H1 (cell line): ENCODE measurements around the gene ABHD6. TPM values are rescaled to one million over a fixed set of nuclear protein-coding genes. Genes with fewer than 3 reads are reported as not detected.

Source experiments
- CTCF ChIA-PET: fragments of 300-600 bp; sonication (Branson Sonifier 250); formaldehyde crosslinking; loops from one replicate; lab custom pipeline; 2021; ENCODE audit not compliant: partially characterized antibody; lab: Charles Lee
- POLR2A ChIA-PET: fragments of 300-600 bp; sonication (Branson Sonifier 250); formaldehyde crosslinking; loops from one replicate; lab custom pipeline; 2021; ENCODE audit warnings: inconsistent platforms; ENCODE audit not compliant: partially characterized antibody; lab: Charles Lee
- DNase-seq, 2 experiments: peaks; one replicate each; pipeline versions ENCODE4 v3.0.0 to v3.0.0-alpha.2; 2010 to 2022; ENCODE audit warnings: low spot score in 2 of 2, low read depth in 1 of 2, mixed read lengths in 1 of 2
- FAIRE-seq: peaks from 2 replicates; lab custom pipeline; 2011; peaks lifted over from hg19 to GRCh38; lab: Jason Lieb, UNC
- H2AFZ ChIP-seq: 2 replicates; pipeline ENCODE4 v1.8.1; 2012; ENCODE audit warnings: low read length, inconsistent platforms
- H2AK5ac ChIP-seq: 2 replicates; pipeline ENCODE4 v1.6.1; 2013; ENCODE audit warnings: low read depth, low read length
- H2BK120ac ChIP-seq: replicated peaks from 2 replicates; pipeline ENCODE3; 2013; ENCODE audit warnings: low read depth, low read length, inconsistent platforms
- H2BK12ac ChIP-seq: 2 replicates; pipeline ENCODE4 v1.6.1; 2013; ENCODE audit warnings: low read depth, low read length
- H2BK15ac ChIP-seq: 2 replicates; pipeline ENCODE4 v1.6.1; 2013; ENCODE audit warnings: low read length
- H2BK20ac ChIP-seq: 2 replicates; pipeline ENCODE4 v1.6.1; 2013; ENCODE audit warnings: low read length
- H2BK5ac ChIP-seq: 2 replicates; pipeline ENCODE4 v1.6.1; 2013; ENCODE audit warnings: low read depth, low read length
- H3K14ac ChIP-seq: 2 replicates; pipeline ENCODE4 v1.6.1; 2013; ENCODE audit warnings: inconsistent platforms; ENCODE audit not compliant: insufficient read length
- H3K18ac ChIP-seq: 2 replicates; pipeline ENCODE4 v1.6.1; 2013; ENCODE audit warnings: low read length; ENCODE audit errors: extremely low read depth
- H3K23ac ChIP-seq: 2 replicates; pipeline ENCODE4 v1.6.1; 2013; ENCODE audit warnings: inconsistent platforms; ENCODE audit not compliant: insufficient read length
- H3K23me2 ChIP-seq: 2 replicates; pipeline ENCODE4 v1.6.1; 2013; ENCODE audit warnings: low read depth, low read length
- H3K27ac ChIP-seq: 2 replicates; pipeline ENCODE4 v1.6.1; 2011; ENCODE audit warnings: low read depth, low read length, inconsistent platforms
- H3K27me3 ChIP-seq, 4 experiments: replicated peaks in 1 of 4; 1 replicate in 1 of 4; 2 replicates in 3 of 4; pipeline versions ENCODE4 v1.6.1 to v1.8.1; 2011 to 2013; ENCODE audit warnings: low read length in 3 of 4, mild to moderate bottlenecking in 3 of 4, inconsistent platforms in 2 of 4, mixed read lengths in 2 of 4, moderate library complexity in 1 of 4; ENCODE audit not compliant: control insufficient read depth in 3 of 4, insufficient read depth in 3 of 4; ENCODE audit errors: extremely low read depth in 1 of 4
- H3K36me3 ChIP-seq, 4 experiments: 2 replicates each; pipeline versions ENCODE4 v1.6.1 to v1.8.1; 2011 to 2013; ENCODE audit warnings: mild to moderate bottlenecking in 4 of 4, low read length in 3 of 4, moderate library complexity in 2 of 4, control low read depth in 1 of 4, inconsistent platforms in 1 of 4; ENCODE audit not compliant: insufficient read depth in 4 of 4, control insufficient read depth in 2 of 4
- H3K4ac ChIP-seq: replicated peaks from 2 replicates; pipeline ENCODE3; 2013; ENCODE audit warnings: low read length, low read depth, mixed read lengths, inconsistent platforms; ENCODE audit not compliant: insufficient read length
- H3K4me1 ChIP-seq, 4 experiments: replicated peaks in 1 of 4; 1 replicate in 1 of 4; 2 replicates in 3 of 4; pipeline versions ENCODE4 v1.6.1 to v1.8.1; 2011 to 2013; ENCODE audit warnings: low read length in 3 of 4, inconsistent platforms in 2 of 4, mixed read lengths in 1 of 4; ENCODE audit not compliant: insufficient read depth in 4 of 4, control insufficient read depth in 3 of 4
- H3K4me2 ChIP-seq, 2 experiments: 2 replicates each; pipeline versions ENCODE4 v1.6.1 to v1.8.1; 2011 to 2013; ENCODE audit warnings: low read depth in 2 of 2, low read length in 2 of 2, control low read depth in 1 of 2, inconsistent platforms in 1 of 2, mild to moderate bottlenecking in 1 of 2; ENCODE audit not compliant: insufficient read depth in 1 of 2
- H3K4me3 ChIP-seq, 4 experiments: fragments of 200-600, 300-600 bp in 1 of 4; sonication (generic), shearing (Covaris generic), sonication (Bioruptor Twin) in 1 of 4; 2 replicates each; pipeline versions ENCODE4 v1.5.1 to v1.8.1; 2011 to 2016; ENCODE audit warnings: low read length in 4 of 4, low read depth in 3 of 4, control low read depth in 2 of 4, inconsistent platforms in 2 of 4, mild to moderate bottlenecking in 2 of 4, mixed read lengths in 1 of 4, moderate library complexity in 1 of 4; ENCODE audit not compliant: insufficient read depth in 2 of 4; ENCODE audit errors: extremely low read depth in 1 of 4
- H3K56ac ChIP-seq: replicated peaks from 2 replicates; pipeline ENCODE3; 2013; ENCODE audit warnings: low read depth, mild to moderate bottlenecking, mixed read lengths, low read length, inconsistent platforms; ENCODE audit not compliant: insufficient read length
- H3K79me1 ChIP-seq: 2 replicates; pipeline ENCODE4 v1.6.1; 2013; ENCODE audit warnings: low read depth, low read length, control low read depth
- H3K79me2 ChIP-seq, 2 experiments: 2 replicates each; pipeline versions ENCODE4 v1.6.1 to v1.8.1; 2012 to 2013; ENCODE audit warnings: low read length in 2 of 2, mild to moderate bottlenecking in 2 of 2, inconsistent platforms in 1 of 2; ENCODE audit not compliant: insufficient read depth in 2 of 2, control insufficient read depth in 1 of 2
- H3K9ac ChIP-seq, 4 experiments: replicated peaks in 1 of 4; 1 replicate in 1 of 4; 2 replicates in 3 of 4; pipeline versions ENCODE4 v1.6.1 to v1.8.1; 2011 to 2013; ENCODE audit warnings: low read depth in 3 of 4, low read length in 3 of 4, control low read depth in 2 of 4, mild to moderate bottlenecking in 2 of 4, moderate library complexity in 2 of 4, inconsistent platforms in 1 of 4; ENCODE audit errors: extremely low read depth in 1 of 4
- H3K9me3 ChIP-seq, 2 experiments: 2 replicates each; pipeline versions ENCODE4 v1.6.1 to v1.8.1; 2012 to 2013; ENCODE audit warnings: mild to moderate bottlenecking in 2 of 2, moderate library complexity in 2 of 2, control low read depth in 1 of 2, inconsistent platforms in 1 of 2, low read depth in 1 of 2, low read length in 1 of 2, mixed read lengths in 1 of 2; ENCODE audit not compliant: insufficient read depth in 2 of 2
- H4K20me1 ChIP-seq, 2 experiments: replicated peaks in 1 of 2; 2 replicates each; pipeline versions ENCODE3 to v1.8.1; 2011 to 2013; ENCODE audit warnings: inconsistent platforms in 2 of 2, low read length in 2 of 2, mild to moderate bottlenecking in 1 of 2; ENCODE audit not compliant: insufficient read depth in 2 of 2, control insufficient read depth in 1 of 2
- H4K5ac ChIP-seq: 2 replicates; pipeline ENCODE4 v1.6.1; 2013; ENCODE audit warnings: low read length, low read depth, mixed read lengths, inconsistent platforms; ENCODE audit not compliant: insufficient read length
- H4K8ac ChIP-seq: 2 replicates; pipeline ENCODE4 v1.8.0; 2013; ENCODE audit warnings: mild to moderate bottlenecking, moderate library complexity, low read length, inconsistent platforms; ENCODE audit not compliant: insufficient read depth; ENCODE audit errors: extremely low read depth
- H4K91ac ChIP-seq: replicated peaks from 2 replicates; pipeline ENCODE3; 2013; ENCODE audit warnings: low read length, mixed read lengths, inconsistent platforms; ENCODE audit not compliant: insufficient read length
- ASH2L ChIP-seq: fragments of 200-600, 300-600 bp; sonication (generic); IDR thresholded peaks from one replicate; pipeline ENCODE4 v1.7.1; 2017; ENCODE audit warnings: low read length
- BACH1 ChIP-seq: IDR thresholded peaks from 2 replicates; pipeline ENCODE4 v1.6.1; 2012; ENCODE audit warnings: low read length, improper control_type of control experiment
- CEBPB ChIP-seq: IDR thresholded peaks from 2 replicates; pipeline ENCODE4 v1.6.1; 2012; ENCODE audit warnings: low read depth, low read length
- EGR1 ChIP-seq: IDR thresholded peaks from 2 replicates; pipeline ENCODE4 v1.6.1; 2011; ENCODE audit warnings: low read depth, low read length, borderline replicate concordance
- EP300 ChIP-seq, 2 experiments: IDR thresholded peaks; 1 replicate in 1 of 2; 2 replicates in 1 of 2; pipeline ENCODE4 v1.6.1; 2011 to 2012; ENCODE audit warnings: low read depth in 2 of 2, low read length in 2 of 2, mild to moderate bottlenecking in 2 of 2, borderline replicate concordance in 1 of 2, inconsistent platforms in 1 of 2, moderate library complexity in 1 of 2
- HDAC2 ChIP-seq, 2 experiments: fragments of 300-600 bp in 1 of 2; sonication (generic) in 1 of 2; IDR thresholded peaks; 2 replicates each; pipeline ENCODE4 v1.6.1; 2011 to 2012; ENCODE audit warnings: low read depth in 2 of 2, low read length in 2 of 2, mild to moderate bottlenecking in 2 of 2, moderate library complexity in 2 of 2, borderline replicate concordance in 1 of 2, inconsistent platforms in 1 of 2
- JUND ChIP-seq: IDR thresholded peaks from 2 replicates; pipeline ENCODE4 v1.6.1; 2011; ENCODE audit warnings: mild to moderate bottlenecking, improper control_type of control experiment, low read length
- POU5F1 ChIP-seq: IDR thresholded peaks from 2 replicates; pipeline ENCODE4 v1.6.1; 2011; ENCODE audit warnings: low read depth, mild to moderate bottlenecking, low read length, moderate library complexity
- RBBP5 ChIP-seq: IDR thresholded peaks from 2 replicates; pipeline ENCODE4 v1.7.1; 2012; ENCODE audit warnings: low read depth, mild to moderate bottlenecking, inconsistent platforms, low read length, moderate library complexity, borderline replicate concordance
- RNF2 ChIP-seq: fragments of 200-900, 300-1000 bp; sonication (generic); IDR thresholded peaks from 2 replicates; pipeline ENCODE4 v1.7.1; 2016; ENCODE audit warnings: borderline replicate concordance, low read depth, mild to moderate bottlenecking, antibody characterized with exemption, low read length; ENCODE audit not compliant: poor library complexity, severe bottlenecking; ENCODE audit errors: missing control alignments
- SP1 ChIP-seq: IDR thresholded peaks from 2 replicates; pipeline ENCODE4 v1.6.1; 2011; ENCODE audit warnings: low read depth, low read length
- SRF ChIP-seq: IDR thresholded peaks from 2 replicates; pipeline ENCODE4 v1.6.1; 2011; ENCODE audit warnings: mild to moderate bottlenecking, low read depth, low read length, moderate library complexity
- ZNF274 ChIP-seq: IDR thresholded peaks from 2 replicates; pipeline ENCODE4 v1.7.0; 2012; ENCODE audit warnings: low read length, borderline replicate concordance; ENCODE audit errors: extremely low read depth
- WGBS, 2 experiments: shearing (Covaris generic) in 1 of 2; methylation state at CpG; one replicate each; pipeline versions ENCODE4 v1.1.6 to v1.1.7; 2013 to 2015; ENCODE audit warnings: low lambda C conversion rate in 2 of 2, mixed read lengths in 2 of 2, inconsistent platforms in 1 of 2, low coverage in 1 of 2, missing lambda C conversion rate in 1 of 2; ENCODE audit not compliant: insufficient replicate concordance in 2 of 2, insufficient coverage in 1 of 2, insufficient read length in 1 of 2; ENCODE audit errors: extremely low coverage in 1 of 2, missing lambda C conversion rate in 1 of 2; 5-methylcytosine and 5-hydroxymethylcytosine counted together
- polyA plus RNA-seq, 7 experiments: library from polyadenylated mRNA; depleted of rRNA in 3 of 7; stranded (reverse) in 5 of 7; unstranded in 2 of 7; fragments of >200 nt in 5 of 7; fragments of 200-250 nt in 2 of 7; gene quantifications; 1 replicate in 5 of 7; 2 replicates in 1 of 7; 4 replicates in 1 of 7; pipeline versions ENCODE4 v1.2.1 to v1.2.3, GENCODE V29; 2011 to 2013; ENCODE audit warnings: missing spikeins in 2 of 7, mixed read lengths in 2 of 7
- total RNA-seq: library from RNA; stranded (reverse); fragmentation: NEBNext Ultra II Directional; extraction: Animal tissue kit (Norgen Biotek cat#: 25700); gene quantifications from 2 replicates; pipeline ENCODE4 v1.2.1, GENCODE V29; 2021

ABHD6 gene
- total and polyA plus RNA-seq, 2 of the 8 experiments (the other 6 are each of a cell fraction or from before 2014, with no cell fraction given) = 5.9 to 6.6 TPM

GRCh38 chr3:58222161-58222724 is 15.3 kb upstream of the ABHD6 start:
- H4K5ac ChIP-seq = no peak overlapping the region
- no peak overlapping the region for H3K56ac ChIP-seq
- no peak overlapping the region for H4K91ac ChIP-seq
- DNase-seq = no peak
- peaks cover 0 to 3% (median under 1%) of the 10 kb centered on the region in 4 experiments; a peak in 3 of 7 replicates for H3K4me1 ChIP-seq
- H2BK120ac ChIP-seq = no peak overlapping the region
- ChIA-PET POLR2A (interaction anchor here (1.0 to 1.6 kb wide), 2 partner anchors 8 to 12 kb away, joined by 3 to 5 read pairs; no protein-coding TSS in a partner anchor), CTCF (interaction anchor here (0.6 to 10.5 kb wide), 7 partner anchors 12 to 80 kb away, joined by 3 to 128 read pairs (median 4); partner anchors contain the start of genes HTD2 and RPP14)
- H3K79me1 ChIP-seq = no peaks in the 10 kb centered on the region
- H2AK5ac ChIP-seq = no peak overlapping the region
- H3K23ac ChIP-seq = no peak overlapping the region
- no peak overlapping the region for H2BK5ac ChIP-seq
- H4K20me1 ChIP-seq = no peaks in the 10 kb centered on the region
- H3K36me3 ChIP-seq = no peaks in the 10 kb centered on the region
- no peaks in the 10 kb centered on the region for H3K79me2 ChIP-seq
- H2BK20ac ChIP-seq = no peak overlapping the region
- no peak overlapping the region for H4K8ac ChIP-seq
- no peaks in the 10 kb centered on the region; the same call in 1 of the 2 replicates for H3K23me2 ChIP-seq
- H2AFZ ChIP-seq = no peak overlapping the region
- FAIRE-seq = no peak
- H2BK12ac ChIP-seq = no peak overlapping the region
- H3K4me2 ChIP-seq = no peak overlapping the region
- H3K27me3 ChIP-seq = no peaks in the 10 kb centered on the region
- no peak overlapping the region for H3K4me3 ChIP-seq
- WGBS, 2 experiments = 77% methylated on average over 8 of the region's 8 CpGs; no CpG with 5 or more reads in 1 of the 2 experiments
- no peak overlapping the region for H3K14ac ChIP-seq
- no peak overlapping the region for H2BK15ac ChIP-seq
- no peak overlapping the region for H3K27ac ChIP-seq
- no peaks in the 10 kb centered on the region for H3K9me3 ChIP-seq
- no peak overlapping the region for H3K9ac ChIP-seq
- H3K4ac ChIP-seq = no peak overlapping the region
- H3K18ac ChIP-seq = no peak overlapping the region
- TF ChIP-seq HDAC2 (IDR thresholded peaks at IDR 0.05; ENCODE audit: borderline replicate concordance in 1 of 2, low read depth in 2 of 2, low read length in 2 of 2) (no peak), BACH1 (no peak), JUND (no peak), EP300 (IDR thresholded peaks at IDR 0.05; ENCODE audit: borderline replicate concordance in 1 of 2, low read depth in 2 of 2, low read length in 2 of 2) (no peak), SP1 (no peak), ASH2L (no peak), EGR1 (no peak), RBBP5 (no peak), ZNF274 (no peak), SRF (no peak), POU5F1 (no peak), CEBPB (no peak), RNF2 (no peak)
